H9 (cell line): ENCODE data around the gene INSR. TPM values are rescaled to one million over a fixed set of nuclear protein-coding genes. Genes with fewer than 3 reads are reported as not detected.

Experiments used
- DNase-seq: peaks from one replicate; pipeline ENCODE4 v3.0.0-alpha.2; 2017
- H2AFZ ChIP-seq: one replicate; pipeline ENCODE4 v1.6.1; 2013; ENCODE audit warnings: mild to moderate bottlenecking, low read length, control low read depth, moderate library complexity
- H2AK5ac ChIP-seq: 2 replicates; pipeline ENCODE4 v1.6.1; 2013; ENCODE audit warnings: low read length, control low read depth, mixed read lengths; ENCODE audit not compliant: insufficient read length
- H2BK120ac ChIP-seq: one replicate; pipeline ENCODE4 v1.6.1; 2013; ENCODE audit warnings: low read depth, mild to moderate bottlenecking, low read length, control low read depth, inconsistent platforms; ENCODE audit not compliant: poor library complexity, severe bottlenecking
- H2BK12ac ChIP-seq: 2 replicates; pipeline ENCODE4 v1.6.1; 2013; ENCODE audit warnings: low read length, control low read depth, mixed read lengths, low read depth; ENCODE audit not compliant: insufficient read length
- H2BK15ac ChIP-seq: 2 replicates; pipeline ENCODE4 v1.6.1; 2013; ENCODE audit warnings: low read depth, low read length, control low read depth
- H2BK20ac ChIP-seq: one replicate; pipeline ENCODE4 v1.6.1; 2013; ENCODE audit warnings: low read depth, mild to moderate bottlenecking, low read length, control low read depth, inconsistent platforms; ENCODE audit not compliant: poor library complexity, severe bottlenecking
- H2BK5ac ChIP-seq: 2 replicates; pipeline ENCODE4 v1.6.1; 2013; ENCODE audit warnings: low read length, control low read depth, mixed read lengths; ENCODE audit not compliant: insufficient read length
- H3K14ac ChIP-seq: 2 replicates; pipeline ENCODE4 v1.6.1; 2013; ENCODE audit warnings: low read length, control low read depth; ENCODE audit not compliant: insufficient read depth
- H3K18ac ChIP-seq: 2 replicates; pipeline ENCODE4 v1.6.1; 2013; ENCODE audit warnings: low read depth, mild to moderate bottlenecking, mixed read lengths, low read length, control low read depth; ENCODE audit not compliant: insufficient read length
- H3K23ac ChIP-seq: 2 replicates; pipeline ENCODE4 v1.6.1; 2013; ENCODE audit warnings: low read length, control low read depth, mixed read lengths, low read depth; ENCODE audit not compliant: insufficient read length
- H3K23me2 ChIP-seq: 2 replicates; pipeline ENCODE4 v1.6.1; 2013; ENCODE audit warnings: low read depth, mild to moderate bottlenecking, mixed read lengths, low read length, control low read depth; ENCODE audit not compliant: insufficient read length, poor library complexity, severe bottlenecking
- H3K27ac ChIP-seq: 2 replicates; pipeline ENCODE4 v1.5.1; 2013; ENCODE audit warnings: low read length, control low read depth, mixed read lengths, low read depth; ENCODE audit not compliant: insufficient read length
- H3K27me3 ChIP-seq: 2 replicates; pipeline ENCODE4 v1.6.1; 2013; ENCODE audit warnings: low read length, control low read depth, inconsistent platforms; ENCODE audit not compliant: insufficient read depth
- H3K4ac ChIP-seq: 2 replicates; pipeline ENCODE4 v1.6.1; 2013; ENCODE audit warnings: low read depth, mild to moderate bottlenecking, control low read depth, inconsistent platforms, low read length, moderate library complexity
- H3K4me1 ChIP-seq: 2 replicates; pipeline ENCODE4 v1.6.1; 2013; ENCODE audit warnings: low read length, control low read depth, inconsistent platforms; ENCODE audit not compliant: insufficient read depth
- H3K4me2 ChIP-seq: 2 replicates; pipeline ENCODE4 v1.6.1; 2013; ENCODE audit warnings: low read length, control low read depth, mixed read lengths; ENCODE audit not compliant: insufficient read length, insufficient read depth
- H3K56ac ChIP-seq: 2 replicates; pipeline ENCODE4 v1.6.1; 2013; ENCODE audit warnings: low read depth, mild to moderate bottlenecking, mixed read lengths, low read length, control low read depth; ENCODE audit not compliant: insufficient read length
- H3K79me1 ChIP-seq: 2 replicates; pipeline ENCODE4 v1.6.1; 2013; ENCODE audit warnings: low read depth, mild to moderate bottlenecking, moderate library complexity, low read length, control low read depth, inconsistent platforms; ENCODE audit not compliant: insufficient read depth, poor library complexity, severe bottlenecking
- H3K79me2 ChIP-seq: 2 replicates; pipeline ENCODE4 v1.6.1; 2013; ENCODE audit warnings: low read length, control low read depth, inconsistent platforms; ENCODE audit not compliant: insufficient read depth
- H3K9ac ChIP-seq: 2 replicates; pipeline ENCODE4 v1.6.1; 2013; ENCODE audit warnings: low read length, control low read depth, mixed read lengths; ENCODE audit not compliant: insufficient read length; ENCODE audit errors: extremely low read depth
- H3K9me3 ChIP-seq: one replicate; pipeline ENCODE4 v1.6.1; 2013; ENCODE audit warnings: low read depth, low read length, inconsistent platforms; ENCODE audit not compliant: control insufficient read depth
- H3T11ph ChIP-seq: one replicate; pipeline ENCODE4 v1.6.1; 2013; ENCODE audit warnings: mild to moderate bottlenecking, low read length, control low read depth, inconsistent platforms
- H4K20me1 ChIP-seq: one replicate; pipeline ENCODE4 v1.6.1; 2013; ENCODE audit not compliant: control insufficient read depth, insufficient read length, insufficient read depth
- H4K5ac ChIP-seq: 2 replicates; pipeline ENCODE4 v1.6.1; 2013; ENCODE audit warnings: low read depth, mild to moderate bottlenecking, mixed read lengths, low read length, control low read depth; ENCODE audit not compliant: insufficient read length
- H4K8ac ChIP-seq: replicated peaks from 2 replicates; pipeline ENCODE4 v1.6.1; 2013; ENCODE audit warnings: low read length, control low read depth, mixed read lengths, low read depth; ENCODE audit not compliant: insufficient read length
- H4K91ac ChIP-seq: 2 replicates; pipeline ENCODE4 v1.6.1; 2013; ENCODE audit warnings: low read depth, mild to moderate bottlenecking, moderate library complexity, mixed read lengths, low read length, control low read depth; ENCODE audit not compliant: insufficient read length
- H3K27ac Mint-ChIP-seq, 3 experiments: 2 replicates in 2 of 3; 3 replicates in 1 of 3; pipeline ENCODE4 v1.8.0; 2020 to 2021; ENCODE audit warnings: mixed read lengths in 3 of 3, mild to moderate bottlenecking in 1 of 3, moderate library complexity in 1 of 3
- H3K27me3 Mint-ChIP-seq: 2 replicates; pipeline ENCODE4 v1.8.0; 2021; ENCODE audit warnings: low read depth, mild to moderate bottlenecking, moderate library complexity, mixed read lengths
- H3K36me3 Mint-ChIP-seq, 3 experiments: 2 replicates in 2 of 3; 3 replicates in 1 of 3; pipeline ENCODE4 v1.8.0; 2020 to 2021; ENCODE audit warnings: low read depth in 3 of 3, mixed read lengths in 3 of 3; ENCODE audit not compliant: insufficient read depth in 1 of 3
- H3K4me1 Mint-ChIP-seq, 2 experiments: 2 replicates each; pipeline ENCODE4 v1.8.0; 2020; ENCODE audit warnings: mixed read lengths in 2 of 2
- H3K4me3 Mint-ChIP-seq, 2 experiments: 2 replicates in 1 of 2; 3 replicates in 1 of 2; pipeline ENCODE4 v1.8.0; 2020 to 2021; ENCODE audit warnings: mild to moderate bottlenecking in 2 of 2, mixed read lengths in 2 of 2, moderate library complexity in 1 of 2
- H3K9me3 Mint-ChIP-seq, 2 experiments: 2 replicates in 1 of 2; 3 replicates in 1 of 2; pipeline ENCODE4 v1.8.0; 2020; ENCODE audit warnings: mild to moderate bottlenecking in 2 of 2, mixed read lengths in 2 of 2, moderate library complexity in 1 of 2
- CTCF ChIP-seq: fragments of 200-600 bp; sonication (generic); conservative IDR thresholded peaks from 3 replicates; pipeline ENCODE4 v1.8.0; 2021; ENCODE audit warnings: antibody characterized with exemption, mild to moderate bottlenecking
- WGBS: extraction: QIAGEN DNeasy Blood & Tissue Kit; methylation state at CpG from one replicate; pipeline ENCODE4 v1.1.7; 2013; ENCODE audit warnings: missing lambda C conversion rate, low lambda C conversion rate, mixed read lengths; ENCODE audit not compliant: insufficient read length; ENCODE audit errors: extremely low coverage; 5-methylcytosine and 5-hydroxymethylcytosine counted together
- total RNA-seq: library from RNA; stranded (reverse); gene quantifications from 2 replicates; pipeline ENCODE4 v1.2.1, GENCODE V29; 2021

Gene INSR
- total RNA-seq, 1 experiment from 2014 or later = 39.8 TPM

- Mint-ChIP-seq H3K27ac (no peak overlapping the region), H3K4me1 (peaks cover 11 to 26% of the 10 kb centered on the region in 2 experiments), H3K27me3 (no peaks in the 10 kb centered on the region), H3K36me3 (no peaks in the 10 kb centered on the region), H3K9me3 (no peaks in the 10 kb centered on the region; a peak in 1 of 5 replicates), H3K4me3 (no peak overlapping the region)
- H4K91ac ChIP-seq = no peak overlapping the region
- no peaks in the 10 kb centered on the region for H3K27me3 ChIP-seq
- no peak overlapping the region for H3K27ac ChIP-seq
- H2BK120ac ChIP-seq = no peak overlapping the region
- H3K23me2 ChIP-seq = peaks cover 3% of the 10 kb centered on the region
- H3K4me1 ChIP-seq = no peaks in the 10 kb centered on the region; the same call in 1 of the 2 replicates
- H3K18ac ChIP-seq = no peak overlapping the region
- H3K56ac ChIP-seq = no peak overlapping the region
- no peak overlapping the region for H2BK12ac ChIP-seq
- no peak overlapping the region for H3K4ac ChIP-seq
- H2BK5ac ChIP-seq = no peak overlapping the region
- H3K14ac ChIP-seq = no peak overlapping the region
- no peak overlapping the region for H2AFZ ChIP-seq
- H3K9me3 ChIP-seq = no peaks in the 10 kb centered on the region
- H3K23ac ChIP-seq = no peak overlapping the region
- no peak overlapping the region for H3K4me2 ChIP-seq
- H3T11ph ChIP-seq = no peak overlapping the region
- no peaks in the 10 kb centered on the region for H4K20me1 ChIP-seq
- H2BK15ac ChIP-seq = no peak overlapping the region
- no peak overlapping the region for H2AK5ac ChIP-seq
- no peak overlapping the region for H4K5ac ChIP-seq
- DNase-seq = no peak
- no peaks in the 10 kb centered on the region for H3K79me1 ChIP-seq
- WGBS = no CpG with 5 or more reads among the region's 4 CpGs
- no peak for TF ChIP-seq CTCF
- H3K9ac ChIP-seq = no peak overlapping the region
- H2BK20ac ChIP-seq = no peak overlapping the region
- H4K8ac ChIP-seq = no peak overlapping the region
- 0 out of 2 replicates have a peak, but pooled peaks cover 1% of the 10 kb centered on the region for H3K79me2 ChIP-seq
Measured at GRCh38 chr19:7200736-7201135, 93.5 kb downstream of the INSR start.
